Measurements from ENCODE around the gene COL19A1. TPM values are rescaled to one million over a fixed set of nuclear protein-coding genes. Genes with fewer than 3 reads are reported as not detected.
A peak's percentile ranks its signal among the peaks of the same experiment; 100 is the strongest.

The COL19A1 gene
- polyA plus RNA-seq, 1 donor from 2014 or later, result 5.3 TPM

DNA sequence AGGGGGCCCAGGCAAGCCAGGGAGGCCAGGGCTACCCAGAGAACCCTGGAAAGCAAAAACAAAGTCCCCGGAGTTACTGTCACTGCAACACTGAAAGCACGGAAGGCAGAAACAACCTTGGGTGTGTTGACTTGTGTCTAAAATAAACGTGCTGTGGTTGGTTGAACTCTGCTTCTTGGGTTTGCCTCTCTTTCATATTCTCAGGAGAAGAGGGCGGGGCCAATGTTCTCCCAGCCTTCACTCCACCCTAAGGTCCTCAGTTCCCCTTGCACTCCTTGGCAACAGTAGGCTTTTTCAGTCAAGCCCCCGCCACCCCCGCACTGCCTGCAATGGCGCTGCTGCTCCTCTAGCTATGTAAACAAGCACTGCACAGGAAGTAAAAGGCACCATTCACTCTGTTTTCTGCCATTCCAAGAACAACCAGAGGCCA is 375.6 kb downstream of the COL19A1 start:
- Mint-ChIP-seq H3K27ac (no peak overlapping the region), H3K27me3 (peaks cover 4% of the 10 kb centered on the region), H3K4me1 (no peaks in the 10 kb centered on the region), H3K36me3 (no peaks in the 10 kb centered on the region), H3K9me3 (peaks cover 0 to 3% (median 0%) of the 10 kb centered on the region in 3 donors), H3K4me3 (no peak overlapping the region)

DNA sequence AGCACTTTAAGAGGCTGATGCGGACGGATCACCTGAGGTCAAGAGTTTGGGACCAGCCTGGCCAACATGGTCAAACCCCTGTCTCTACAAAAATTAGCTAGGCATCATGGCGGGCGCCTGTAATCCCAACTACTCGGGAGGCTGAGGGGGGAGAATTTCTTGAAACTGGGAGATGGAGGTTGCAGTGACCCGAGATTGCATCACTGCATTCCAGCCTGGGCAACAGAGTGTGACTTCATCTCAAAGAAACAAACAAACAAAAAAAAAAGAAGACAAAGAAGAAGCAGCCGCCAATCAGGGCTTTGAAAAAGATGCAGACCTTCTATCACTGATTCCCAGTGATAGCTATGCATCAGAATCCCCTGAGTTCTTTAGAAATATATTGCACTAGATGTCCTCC is 379.8 kb downstream of the COL19A1 start:
- peaks cover 4% of the 10 kb centered on the region for H3K27me3 Mint-ChIP-seq
- H3K27ac Mint-ChIP-seq, result no peak overlapping the region
- H3K4me1 Mint-ChIP-seq, result no peaks in the 10 kb centered on the region
- H3K36me3 Mint-ChIP-seq, result no peaks in the 10 kb centered on the region
- no peaks in the 10 kb centered on the region for H3K9me3 Mint-ChIP-seq
- H3K4me3 Mint-ChIP-seq, result no peak overlapping the region

DNA sequence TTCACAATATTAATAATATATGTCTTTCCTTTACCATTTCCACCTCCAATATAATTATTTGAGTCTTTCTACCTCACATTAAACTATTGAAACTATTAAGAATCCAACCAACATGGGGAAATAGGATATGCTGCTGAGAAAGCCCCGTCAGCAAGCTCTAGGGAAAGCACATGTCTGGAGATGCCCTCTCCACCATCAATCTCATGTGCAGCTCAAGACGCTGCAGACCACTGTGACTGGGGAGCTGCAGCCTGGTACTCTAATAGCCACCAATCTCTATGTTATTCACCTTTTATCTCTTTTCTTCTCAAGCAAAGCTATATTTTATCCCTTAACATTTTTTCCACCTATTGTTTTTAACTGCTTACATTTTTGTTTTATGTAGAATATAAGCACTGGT is 386.2 kb downstream of the COL19A1 start:
- Mint-ChIP-seq H3K36me3 (no peaks in the 10 kb centered on the region), H3K27ac (no peak overlapping the region)

DNA sequence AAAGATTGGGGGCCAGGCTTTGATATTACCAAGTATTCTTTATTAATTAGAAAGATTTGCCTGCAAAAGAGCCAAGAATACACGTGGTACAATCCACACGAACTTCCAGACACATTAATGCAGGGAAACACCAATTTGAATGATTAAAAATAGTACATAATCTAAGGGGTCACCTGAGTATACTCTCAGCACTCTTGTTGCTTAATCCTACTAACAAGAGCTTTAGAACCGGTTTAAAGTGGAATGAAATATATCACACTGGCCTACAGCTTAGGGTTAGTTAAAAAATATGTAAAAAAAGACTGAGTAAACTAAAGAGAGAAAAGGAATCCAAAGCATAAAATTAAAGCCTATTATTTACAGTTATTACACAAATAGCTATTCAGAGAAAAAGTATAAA is 387.6 kb downstream of the COL19A1 start:
- no peaks in the 10 kb centered on the region for H3K9me3 Mint-ChIP-seq
- H3K4me1 Mint-ChIP-seq, result no peaks in the 10 kb centered on the region
- no peaks in the 10 kb centered on the region for H3K27me3 Mint-ChIP-seq
- no peak overlapping the region for H3K27ac Mint-ChIP-seq
- no peaks in the 10 kb centered on the region for H3K36me3 Mint-ChIP-seq
- no peak overlapping the region for H3K4me3 Mint-ChIP-seq

More for the DNA sequence above, 386.2 kb downstream of the COL19A1 start:
- Mint-ChIP-seq H3K4me3 (no peak overlapping the region), H3K27me3 (no peaks in the 10 kb centered on the region), H3K4me1 (no peaks in the 10 kb centered on the region), H3K9me3 (no peaks in the 10 kb centered on the region)

DNA sequence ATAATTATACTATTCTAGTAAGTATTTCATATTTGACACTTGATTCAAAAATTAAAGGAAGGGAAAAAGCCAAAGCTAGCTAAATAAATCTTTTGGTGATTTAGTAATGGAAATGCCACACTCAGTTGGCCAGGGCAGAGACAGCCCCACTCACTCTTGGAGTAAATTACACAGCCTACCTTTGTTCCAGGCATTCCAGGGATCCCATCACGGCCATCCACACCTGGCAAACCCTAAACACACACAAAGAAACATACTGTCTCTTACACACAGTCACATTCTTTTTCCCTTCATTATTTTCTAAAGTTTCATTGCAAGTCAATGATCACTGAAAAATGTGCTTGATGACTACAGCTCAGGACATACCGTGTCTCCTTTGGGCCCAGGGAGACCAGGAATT is 388.4 kb downstream of the COL19A1 start:
- H3K27ac Mint-ChIP-seq, result no peak overlapping the region
- no peaks in the 10 kb centered on the region for H3K9me3 Mint-ChIP-seq
- H3K36me3 Mint-ChIP-seq, result no peaks in the 10 kb centered on the region
- H3K4me1 Mint-ChIP-seq, result no peaks in the 10 kb centered on the region
- H3K4me3 Mint-ChIP-seq, result no peak overlapping the region
- H3K27me3 Mint-ChIP-seq, result no peaks in the 10 kb centered on the region

DNA sequence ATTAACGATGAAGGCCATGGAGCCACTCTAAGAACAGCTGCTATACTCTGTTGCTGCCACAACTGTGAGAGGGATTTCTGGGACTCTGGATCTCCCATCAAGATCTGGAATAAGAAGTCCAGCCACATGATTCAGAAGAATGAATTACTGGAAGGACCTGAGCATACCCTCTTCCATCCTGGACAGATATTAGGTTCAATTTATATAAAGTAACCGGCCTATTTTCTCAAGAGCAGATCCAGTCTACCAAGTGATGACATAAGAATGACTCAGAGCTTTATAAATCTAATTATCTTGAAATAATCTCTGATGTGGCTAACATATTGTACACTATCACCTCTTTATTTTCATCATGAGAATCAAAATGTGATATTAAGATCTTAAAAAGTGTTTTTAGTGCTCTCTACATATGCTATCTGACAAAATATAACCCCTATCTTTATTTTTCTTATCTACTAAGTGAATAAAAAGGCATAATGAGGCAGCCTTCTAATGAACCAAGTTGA is 391.5 kb downstream of the COL19A1 start:
- Mint-ChIP-seq H3K4me3 (no peak overlapping the region), H3K27ac (no peak overlapping the region), H3K9me3 (no peaks in the 10 kb centered on the region), H3K36me3 (no peaks in the 10 kb centered on the region), H3K27me3 (no peaks in the 10 kb centered on the region), H3K4me1 (no peaks in the 10 kb centered on the region)

DNA sequence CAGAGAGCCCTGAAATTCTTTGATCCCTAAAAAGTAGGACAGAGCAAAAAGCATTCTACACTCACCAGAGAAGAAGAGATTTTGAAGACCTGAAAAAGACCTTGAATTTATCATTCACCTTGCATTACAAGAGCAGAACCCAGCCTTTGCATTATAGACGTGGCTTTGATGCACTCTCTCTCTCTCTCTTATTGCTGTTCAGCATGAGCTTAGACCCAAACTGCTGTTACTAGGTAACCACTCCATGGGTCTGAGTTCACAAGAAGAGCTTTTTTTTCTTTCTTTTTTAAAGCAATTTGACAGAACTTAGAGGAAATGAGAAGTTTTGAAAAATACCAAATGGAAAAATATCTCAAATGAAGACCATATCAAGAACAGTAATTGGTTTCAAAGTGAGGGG is 392.1 kb downstream of the COL19A1 start:
- Mint-ChIP-seq H3K27ac (peak overlapping the region in 1 of 3 donors; percentile 15), H3K9me3 (no peaks in the 10 kb centered on the region), H3K4me3 (no peak overlapping the region), H3K36me3 (no peaks in the 10 kb centered on the region), H3K4me1 (no peaks in the 10 kb centered on the region), H3K27me3 (no peaks in the 10 kb centered on the region)

Other genes starting within 250 kb of the COL19A1 start
- gene LMBRD1, start 69.5 kb upstream of the COL19A1 start, polyA plus RNA-seq, result 78.1 TPM